Measurements from ENCODE around the gene OMP. TPM values are rescaled to one million over a fixed set of nuclear protein-coding genes. Genes with fewer than 3 reads are reported as not detected.
A peak's percentile ranks its signal among the peaks of the same experiment; 100 is the strongest.

OMP gene
- total and polyA plus RNA-seq, 2 experiments from 2014 or later = not detected

- Histone ChIP-seq H3K4me1 (ENCODE audit: insufficient read depth) (peaks cover 26% of the 10 kb centered on the region), H3K4me3 (no peak overlapping the region), H3K79me2 (no peaks in the 10 kb centered on the region), H3K4me2 (no peak overlapping the region), H3K36me3 (replicated peaks; ENCODE audit: insufficient read depth, low read depth) (no peaks in the 10 kb centered on the region), H3K27me3 (no peaks in the 10 kb centered on the region), H2AFZ (no peak overlapping the region), H3K27ac (no peak overlapping the region), H3K9me3 (ENCODE audit: low read depth) (no peaks in the 10 kb centered on the region), H4K20me1 (ENCODE audit: insufficient read depth, poor library complexity, severe bottlenecking) (no peaks in the 10 kb centered on the region), H3K9me2 (replicated peaks; ENCODE audit: insufficient read depth) (no peaks in the 10 kb centered on the region)
- TF ChIP-seq EZH2phosphoT487 (IDR thresholded peaks at IDR 0.05; ENCODE audit: low read depth, severe bottlenecking, unreplicated experiment) = no peak
- TF ChIP-seq CTCF (IDR thresholded peaks at IDR 0.05; ENCODE audit: poor library complexity) = no peak
- no peak for TF ChIP-seq EZH2 (IDR thresholded peaks at IDR 0.05; ENCODE audit: borderline replicate concordance)
- no peak for DNase-seq (ENCODE audit: low spot score)
- 86% methylated on average over 1 of the region's 1 CpG for WGBS (ENCODE audit: low lambda C conversion rate, missing lambda C conversion rate)
These were observed 44.3 kb downstream of the OMP start for GRCh38 chr11:77147036-77147315.

DNA sequence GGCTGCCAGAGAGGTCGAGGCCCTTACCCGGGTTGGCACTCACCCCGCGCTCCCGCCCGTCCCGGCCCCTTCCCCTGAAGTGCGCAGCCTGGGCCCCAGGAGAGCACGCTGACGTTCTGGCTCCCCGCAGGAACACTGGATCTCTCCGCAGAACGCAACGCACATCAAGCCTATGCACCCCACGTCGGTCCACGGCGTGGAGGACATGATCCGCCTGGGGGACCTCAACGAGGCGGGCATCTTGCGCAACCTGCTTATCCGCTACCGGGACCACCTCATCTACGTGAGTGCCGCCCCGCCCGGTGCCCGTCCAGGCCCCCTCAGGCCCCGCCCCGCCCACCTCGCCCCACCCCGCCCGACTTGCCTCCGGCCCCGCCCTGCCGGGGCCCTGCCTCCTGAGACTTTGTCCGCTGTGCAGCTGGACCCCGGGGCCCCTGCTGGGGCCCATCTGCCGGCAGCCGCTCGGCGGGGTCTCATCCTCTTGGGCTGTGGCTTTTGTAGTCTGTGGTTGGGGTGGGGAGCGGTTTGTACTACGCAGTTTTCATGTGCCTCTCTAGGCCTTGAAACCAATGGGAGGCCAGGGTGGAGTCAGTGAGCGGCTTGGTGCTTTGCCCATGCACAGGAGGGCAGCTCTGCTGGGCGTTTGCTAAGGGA, 45.2 kb downstream of the OMP start:
- Histone ChIP-seq H4K20me1 (ENCODE audit: insufficient read depth, poor library complexity, severe bottlenecking) (no peaks in the 10 kb centered on the region), H3K9me2 (replicated peaks; ENCODE audit: insufficient read depth) (no peaks in the 10 kb centered on the region), H3K4me2 (peak overlapping the region; percentile 87), H3K4me3 (peak overlapping the region; percentile 13), H3K4me1 (ENCODE audit: insufficient read depth) (peaks cover 29% of the 10 kb centered on the region), H3K79me2 (no peaks in the 10 kb centered on the region), H3K27ac (no peak overlapping the region), H3K27me3 (no peaks in the 10 kb centered on the region), H3K9me3 (ENCODE audit: low read depth) (no peaks in the 10 kb centered on the region), H2AFZ (peak overlapping the region; percentile 75), H3K36me3 (replicated peaks; ENCODE audit: insufficient read depth, low read depth) (no peaks in the 10 kb centered on the region)
- no peak for TF ChIP-seq CTCF (IDR thresholded peaks at IDR 0.05; ENCODE audit: poor library complexity)
- no peak for TF ChIP-seq EZH2 (IDR thresholded peaks at IDR 0.05; ENCODE audit: borderline replicate concordance)
- TF ChIP-seq EZH2phosphoT487 (IDR thresholded peaks at IDR 0.05; ENCODE audit: low read depth, severe bottlenecking, unreplicated experiment) = no peak
- 9% methylated on average over 24 of the region's 47 CpGs for WGBS (ENCODE audit: low lambda C conversion rate, missing lambda C conversion rate)
- peak; percentile 67 for DNase-seq (ENCODE audit: low spot score)

DNA sequence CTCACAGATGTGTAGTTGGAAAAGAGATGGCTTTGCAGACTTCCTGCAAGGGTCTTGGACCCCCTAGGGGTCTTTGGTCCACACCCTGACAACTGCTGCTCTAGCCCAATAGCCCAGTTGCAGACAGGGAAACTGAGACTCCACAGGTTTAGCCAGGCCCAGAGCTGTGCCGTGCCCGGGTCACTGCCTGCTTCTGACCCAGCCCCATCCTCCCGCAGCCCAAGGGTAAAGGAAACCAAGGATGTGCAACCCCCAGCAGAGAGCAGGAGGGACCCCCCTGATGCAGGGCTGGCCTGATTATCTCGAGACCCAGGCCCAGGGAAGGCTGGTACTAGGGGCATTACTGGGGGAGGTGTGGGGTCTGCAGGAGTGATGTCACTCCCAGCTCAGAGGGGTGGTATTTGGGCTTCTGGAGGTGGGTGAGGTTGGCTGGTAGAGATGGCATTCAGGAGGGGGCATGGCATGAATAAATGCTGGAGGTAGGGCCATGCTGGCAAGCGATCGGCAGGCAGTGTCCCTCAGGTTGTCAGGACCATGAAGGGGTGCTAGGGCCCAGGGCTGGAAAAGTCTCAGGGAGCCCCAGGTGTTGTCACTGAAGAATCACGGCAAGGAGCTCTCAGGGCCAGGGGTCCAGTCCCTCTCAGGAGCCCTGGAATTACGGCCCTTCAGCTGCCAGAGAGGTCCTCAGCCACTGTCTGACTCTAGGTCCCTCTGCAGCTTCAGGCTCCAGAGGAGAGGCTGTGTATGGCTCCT, 46.5 kb downstream of the OMP start:
- H4K20me1 ChIP-seq (ENCODE audit: insufficient read depth, poor library complexity, severe bottlenecking) = no peaks in the 10 kb centered on the region
- H3K27me3 ChIP-seq = no peaks in the 10 kb centered on the region
- H3K9me2 ChIP-seq (replicated peaks; ENCODE audit: insufficient read depth) = no peaks in the 10 kb centered on the region
- WGBS (ENCODE audit: low lambda C conversion rate, missing lambda C conversion rate) = 94% methylated on average over 8 of the region's 8 CpGs
- no peak overlapping the region for H3K27ac ChIP-seq
- DNase-seq (ENCODE audit: low spot score) = no peak
- no peaks in the 10 kb centered on the region for H3K36me3 ChIP-seq (replicated peaks; ENCODE audit: insufficient read depth, low read depth)
- no peak overlapping the region for H2AFZ ChIP-seq
- no peak overlapping the region for H3K4me2 ChIP-seq
- H3K4me1 ChIP-seq (ENCODE audit: insufficient read depth) = peaks cover 30% of the 10 kb centered on the region
- no peak overlapping the region for H3K4me3 ChIP-seq
- TF ChIP-seq EZH2phosphoT487 (IDR thresholded peaks at IDR 0.05; ENCODE audit: low read depth, severe bottlenecking, unreplicated experiment) (no peak), CTCF (IDR thresholded peaks at IDR 0.05; ENCODE audit: poor library complexity) (no peak), EZH2 (IDR thresholded peaks at IDR 0.05; ENCODE audit: borderline replicate concordance) (no peak)
- H3K79me2 ChIP-seq = no peaks in the 10 kb centered on the region
- H3K9me3 ChIP-seq (ENCODE audit: low read depth) = no peaks in the 10 kb centered on the region
